Small intestine (tissue), 7 donors: ENCODE results near the gene FRMD4A. TPM values are rescaled to one million over a fixed set of nuclear protein-coding genes. Genes with fewer than 3 reads are reported as not detected.

Experiments used
- DNase-seq, 2 donors: peaks; one replicate each; pipeline versions ENCODE4 v3.0.0 to v3.0.0-alpha.2; 2013
- FAIRE-seq: peaks from 2 replicates; lab custom pipeline; 2012; peaks lifted over from hg19 to GRCh38; lab: Jason Lieb, UNC
- H3K27ac ChIP-seq, 3 donors: one replicate each; pipeline ENCODE4 v1.5.1; 2013; ENCODE audit warnings: low read length in 2 of 3, mild to moderate bottlenecking in 2 of 3, control low read depth in 1 of 3, inconsistent platforms in 1 of 3, low read depth in 1 of 3, moderate library complexity in 1 of 3
- H3K27me3 ChIP-seq, 3 donors: one replicate each; pipeline ENCODE4 v1.6.1; 2013; ENCODE audit warnings: low read length in 3 of 3, inconsistent platforms in 1 of 3; ENCODE audit not compliant: control insufficient read depth in 3 of 3, insufficient read depth in 3 of 3
- H3K36me3 ChIP-seq, 3 donors: one replicate each; pipeline ENCODE4 v1.6.1; 2013; ENCODE audit warnings: low read length in 3 of 3, inconsistent platforms in 1 of 3, low read depth in 1 of 3, mild to moderate bottlenecking in 1 of 3, moderate library complexity in 1 of 3; ENCODE audit not compliant: control insufficient read depth in 3 of 3, insufficient read depth in 2 of 3
- H3K4me1 ChIP-seq, 3 donors: one replicate each; pipeline ENCODE4 v1.6.1; 2013; ENCODE audit warnings: low read length in 2 of 3, inconsistent platforms in 1 of 3, low read depth in 1 of 3, mild to moderate bottlenecking in 1 of 3, moderate library complexity in 1 of 3; ENCODE audit not compliant: control insufficient read depth in 3 of 3, insufficient read depth in 2 of 3
- H3K4me3 ChIP-seq, 3 donors: one replicate each; pipeline ENCODE4 v1.5.1; 2013; ENCODE audit warnings: low read length in 3 of 3, control low read depth in 1 of 3, inconsistent platforms in 1 of 3, low read depth in 1 of 3, mild to moderate bottlenecking in 1 of 3, moderate library complexity in 1 of 3
- H3K9me3 ChIP-seq, 2 donors: one replicate each; pipeline ENCODE4 v1.6.1; 2013; ENCODE audit warnings: low read depth in 1 of 2, low read length in 1 of 2; ENCODE audit not compliant: control insufficient read depth in 2 of 2, insufficient read depth in 1 of 2
- WGBS, 3 donors: extraction: QIAGEN DNeasy Blood & Tissue Kit; methylation state at CpG; one replicate each; pipeline ENCODE4 v1.1.7; 2013; 5-methylcytosine and 5-hydroxymethylcytosine counted together
- polyA plus RNA-seq, 4 donors: library from polyadenylated mRNA; stranded (reverse) in 3 of 4; unstranded in 1 of 4; fragments of 200-250 nt in 3 of 4; fragments of 120-200 nt in 1 of 4; gene quantifications; one replicate each; pipeline versions ENCODE4 v1.2.1 to v1.2.3, GENCODE V29; 2013
- donor health status: healthy with polysubstance abuse.
- donor health status: control.
- donor health status: control.
- donor health status: Bipolar disorder and iron deficiency.
- donor health status: healthy.

The FRMD4A gene
- polyA plus RNA-seq, 4 donors = 0.45 to 16.9 (median 6.2) TPM

DNA sequence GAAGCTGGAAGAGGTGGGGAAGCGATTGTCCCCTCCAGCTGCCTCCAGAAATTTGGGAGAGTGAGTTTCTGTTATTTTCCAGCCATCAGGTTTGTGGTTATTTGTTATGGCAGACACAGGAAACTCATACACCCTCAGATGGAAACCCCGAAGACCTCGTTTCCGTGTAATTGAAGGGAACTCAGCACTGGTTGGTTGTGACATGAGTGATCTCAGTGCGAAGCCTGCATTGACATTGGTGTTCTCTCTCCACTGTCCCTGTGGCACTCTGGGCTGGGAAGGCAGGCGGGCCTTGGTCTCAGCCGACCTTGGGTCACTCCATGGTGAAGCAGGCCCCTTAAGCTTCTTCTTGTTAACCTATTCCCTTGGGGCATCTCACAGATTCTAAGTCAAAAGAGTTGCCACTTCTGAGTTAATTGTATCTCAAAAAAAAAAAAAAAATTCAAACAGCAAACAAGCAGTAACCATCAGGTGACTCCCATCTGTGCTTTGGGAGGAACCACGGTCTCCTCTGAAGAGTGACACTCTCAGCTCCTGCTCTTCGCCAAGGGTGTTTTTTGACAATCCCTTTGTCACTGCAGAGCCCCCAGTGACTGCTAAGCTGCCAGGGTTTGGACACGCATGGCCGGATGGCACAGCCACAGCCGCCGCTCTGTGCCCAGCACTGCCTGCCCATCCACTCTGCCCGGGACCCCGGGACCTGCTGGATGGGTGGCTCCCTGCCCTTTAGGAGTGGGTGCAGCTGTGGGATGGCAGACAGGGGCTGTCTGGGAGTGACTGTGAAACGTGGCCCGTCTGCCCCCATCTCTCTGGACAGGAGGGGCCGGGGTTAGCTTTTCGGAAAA lies 510.4 kb downstream of the FRMD4A start:
- FAIRE-seq = no peak
- no peak overlapping the region for H3K4me3 ChIP-seq
- peaks cover 0 to 4% (median 0%) of the 10 kb centered on the region in 3 donors for H3K4me1 ChIP-seq
- no peaks in the 10 kb centered on the region for H3K36me3 ChIP-seq
- peaks cover 0 to 8% (median 0%) of the 10 kb centered on the region in 3 donors for H3K27me3 ChIP-seq
- peaks cover 0 to 7% of the 10 kb centered on the region in 2 donors for H3K9me3 ChIP-seq
- 75 to 81% (median 78%) methylated on average over 19 of the region's 19 CpGs for WGBS, 3 donors
- no peak overlapping the region for H3K27ac ChIP-seq
- no peak for DNase-seq

DNA sequence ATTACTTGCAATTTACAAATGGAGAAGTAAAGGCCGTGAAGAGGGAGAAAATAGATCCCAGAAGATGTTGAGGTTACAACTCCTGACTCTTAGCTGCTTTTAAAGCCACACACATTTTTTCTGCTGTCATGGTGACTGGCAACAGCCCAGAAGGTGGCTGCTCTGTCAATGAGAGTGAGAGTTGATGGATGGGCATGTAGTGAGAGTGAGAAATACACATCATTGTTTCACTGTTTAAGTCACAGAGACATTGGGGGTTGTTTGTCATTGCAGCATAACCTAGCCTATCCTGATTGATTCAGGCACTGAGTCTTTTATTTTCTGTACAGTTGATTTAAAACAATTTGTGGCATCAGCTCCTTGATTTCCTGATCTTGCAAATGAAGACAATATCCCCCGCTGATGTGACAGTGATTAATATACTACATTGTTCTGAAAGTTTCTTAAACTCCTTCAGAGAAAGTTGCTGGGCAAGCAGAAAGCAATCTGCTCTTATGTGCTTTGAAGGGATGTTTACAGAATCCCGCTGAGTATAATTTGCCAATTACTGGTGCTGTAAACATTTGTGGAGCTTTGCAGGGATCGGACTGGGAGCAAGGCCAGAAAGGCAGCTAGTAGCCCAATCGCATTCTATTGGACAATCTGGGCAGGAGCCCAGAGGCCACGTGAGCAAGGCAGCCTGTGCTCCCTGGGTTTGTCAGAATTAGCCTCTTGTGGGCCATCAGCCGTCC lies 514.4 kb downstream of the FRMD4A start:
- WGBS, 3 donors = 51 to 64% (median 56%) methylated on average over 7 of the region's 7 CpGs
- peak in 1 of 2 donors; percentile 41 for DNase-seq
- Histone ChIP-seq H3K27ac (no peak overlapping the region), H3K4me1 (peaks cover 0 to 4% (median 0%) of the 10 kb centered on the region in 3 donors), H3K27me3 (peaks cover 0 to 4% (median 0%) of the 10 kb centered on the region in 3 donors), H3K9me3 (peaks cover 0 to 7% of the 10 kb centered on the region in 2 donors), H3K36me3 (no peaks in the 10 kb centered on the region), H3K4me3 (no peak overlapping the region)
- no peak for FAIRE-seq

DNA sequence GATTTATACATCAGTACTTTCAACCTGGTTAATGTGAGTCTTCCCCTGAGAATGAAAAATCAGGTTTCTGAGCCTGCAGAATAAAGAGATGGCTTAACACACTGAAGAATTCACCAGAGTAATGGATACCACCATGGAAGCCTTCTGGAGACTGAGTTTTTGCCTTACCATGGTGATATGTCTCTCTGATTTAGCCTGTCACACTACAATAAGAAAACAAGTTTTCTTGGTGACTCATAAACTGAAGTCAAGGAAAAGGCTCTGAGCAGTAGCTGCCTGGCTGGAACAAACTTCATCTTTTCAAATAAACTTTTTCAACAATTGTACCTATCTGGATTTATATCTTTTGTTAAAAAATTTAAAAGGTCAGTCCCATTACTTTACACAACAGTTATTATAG lies 515.0 kb downstream of the FRMD4A start:
- Histone ChIP-seq H3K4me3 (no peak overlapping the region), H3K4me1 (peaks cover 0 to 4% (median 0%) of the 10 kb centered on the region in 3 donors), H3K27me3 (no peaks in the 10 kb centered on the region), H3K9me3 (peaks cover 0 to 7% of the 10 kb centered on the region in 2 donors), H3K36me3 (no peaks in the 10 kb centered on the region), H3K27ac (no peak overlapping the region)
- no peak for FAIRE-seq
- DNase-seq = no peak

DNA sequence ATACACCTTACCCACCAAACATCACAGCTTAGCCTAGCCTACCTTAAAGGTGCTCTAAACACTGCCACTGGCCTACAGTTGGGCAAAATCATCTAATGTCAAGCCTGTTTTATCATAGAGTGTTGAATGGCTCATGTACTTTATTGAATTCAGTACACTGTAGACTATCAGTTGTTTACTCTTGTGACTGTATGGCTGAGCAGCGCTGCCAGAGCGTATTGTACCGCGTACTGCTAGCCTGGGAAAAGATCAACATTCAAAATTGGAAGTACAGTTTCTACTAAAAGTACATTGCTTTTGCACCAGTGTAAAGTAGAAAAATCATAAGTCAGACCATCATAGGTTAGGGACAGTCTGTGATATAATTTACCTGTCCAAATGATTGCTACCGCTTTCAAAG lies 517.2 kb downstream of the FRMD4A start:
- no peak overlapping the region for H3K27ac ChIP-seq

DNA sequence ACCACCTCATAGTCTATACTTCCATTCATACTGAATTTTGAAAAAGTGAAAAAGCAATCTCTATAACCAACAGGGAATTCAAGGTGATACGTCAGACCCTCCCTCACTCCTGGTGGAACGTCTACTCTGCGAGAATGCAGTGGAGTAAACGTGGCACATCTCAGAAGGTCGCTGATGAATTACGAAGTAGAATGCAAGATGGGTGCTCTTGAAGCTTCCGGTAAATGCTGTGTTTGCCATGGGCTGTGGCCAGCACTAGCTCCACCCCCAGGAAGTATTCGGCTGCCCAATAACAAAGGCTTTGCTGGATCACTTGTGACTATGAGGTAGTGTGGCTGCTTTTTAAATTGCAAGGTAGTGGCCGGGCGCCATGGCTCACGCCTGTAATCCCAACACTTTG lies 517.9 kb downstream of the FRMD4A start:
- FAIRE-seq = no peak
- H3K9me3 ChIP-seq = peaks cover 0 to 7% of the 10 kb centered on the region in 2 donors
- H3K4me1 ChIP-seq = peaks cover 0 to 4% (median 0%) of the 10 kb centered on the region in 3 donors
- H3K4me3 ChIP-seq = no peak overlapping the region
- H3K27me3 ChIP-seq = no peaks in the 10 kb centered on the region
- no peak overlapping the region for H3K27ac ChIP-seq
- no peak for DNase-seq
- no peaks in the 10 kb centered on the region for H3K36me3 ChIP-seq
- 95 to 96% (median 95%) methylated on average over 11 of the region's 11 CpGs for WGBS, 3 donors

More for the DNA sequence above, 517.2 kb downstream of the FRMD4A start:
- Histone ChIP-seq H3K36me3 (no peaks in the 10 kb centered on the region), H3K4me3 (no peak overlapping the region), H3K9me3 (peaks cover 0 to 7% of the 10 kb centered on the region in 2 donors), H3K4me1 (peaks cover 0 to 4% (median 0%) of the 10 kb centered on the region in 3 donors), H3K27me3 (no peaks in the 10 kb centered on the region)
- FAIRE-seq = no peak
- WGBS, 3 donors = 85 to 89% (median 86%) methylated on average over 5 of the region's 5 CpGs
- DNase-seq = no peak

DNA sequence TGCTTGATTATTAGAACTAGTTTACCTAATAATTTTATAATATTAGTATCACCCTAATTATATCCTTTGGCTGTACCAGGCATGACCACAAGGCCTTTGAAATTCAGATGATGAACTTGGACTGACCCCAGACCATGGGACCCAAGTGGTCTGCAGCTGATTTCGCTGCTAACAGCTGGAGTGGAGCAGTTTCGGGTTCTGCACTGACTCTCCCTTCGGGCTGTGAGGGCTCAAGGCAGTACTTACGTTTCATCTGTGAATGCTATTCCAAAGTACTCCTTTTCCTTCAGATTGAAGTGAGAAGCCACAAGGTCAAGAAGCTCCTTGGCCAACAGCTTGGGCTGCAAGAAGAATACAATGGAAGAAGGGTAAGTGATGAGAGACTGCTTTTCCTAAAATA lies 520.2 kb downstream of the FRMD4A start:
- no peaks in the 10 kb centered on the region for H3K27me3 ChIP-seq
- H3K27ac ChIP-seq = no peak overlapping the region
- no peaks in the 10 kb centered on the region for H3K36me3 ChIP-seq
- 66 to 81% (median 79%) methylated on average over 4 of the region's 4 CpGs for WGBS, 3 donors
- peaks cover 0 to 2% of the 10 kb centered on the region in 2 donors for H3K9me3 ChIP-seq
- no peaks in the 10 kb centered on the region for H3K4me1 ChIP-seq
- no peak for DNase-seq
- FAIRE-seq = no peak
- H3K4me3 ChIP-seq = no peak overlapping the region

DNA sequence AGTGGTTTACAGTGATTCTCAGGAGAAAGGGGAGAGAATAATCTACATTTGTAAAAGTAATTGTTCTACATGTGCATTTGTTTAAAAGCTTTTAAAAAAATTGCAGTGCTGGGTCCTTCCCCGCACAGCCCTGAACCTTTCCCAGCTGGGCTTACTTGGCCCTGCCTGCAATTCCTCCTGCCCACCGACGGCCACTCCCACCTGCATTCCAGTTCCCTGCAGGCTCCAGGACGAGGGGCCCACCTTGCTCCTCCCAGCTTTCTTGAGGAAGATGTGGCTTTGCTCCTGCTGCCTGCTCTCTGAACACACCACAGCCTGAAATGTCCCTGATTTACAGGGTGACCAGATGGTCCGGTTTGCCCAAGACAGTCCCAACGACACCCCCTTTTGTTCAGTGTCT lies 521.3 kb downstream of the FRMD4A start:
- no peak overlapping the region for H3K27ac ChIP-seq
- DNase-seq (no peak), FAIRE-seq (no peak)
- no peaks in the 10 kb centered on the region for H3K27me3 ChIP-seq
- no peaks in the 10 kb centered on the region for H3K36me3 ChIP-seq
- no peak overlapping the region for H3K4me3 ChIP-seq
- no peaks in the 10 kb centered on the region for H3K9me3 ChIP-seq
- WGBS, 3 donors = 51 to 59% (median 54%) methylated on average over 6 of the region's 6 CpGs
- H3K4me1 ChIP-seq = no peaks in the 10 kb centered on the region

DNA sequence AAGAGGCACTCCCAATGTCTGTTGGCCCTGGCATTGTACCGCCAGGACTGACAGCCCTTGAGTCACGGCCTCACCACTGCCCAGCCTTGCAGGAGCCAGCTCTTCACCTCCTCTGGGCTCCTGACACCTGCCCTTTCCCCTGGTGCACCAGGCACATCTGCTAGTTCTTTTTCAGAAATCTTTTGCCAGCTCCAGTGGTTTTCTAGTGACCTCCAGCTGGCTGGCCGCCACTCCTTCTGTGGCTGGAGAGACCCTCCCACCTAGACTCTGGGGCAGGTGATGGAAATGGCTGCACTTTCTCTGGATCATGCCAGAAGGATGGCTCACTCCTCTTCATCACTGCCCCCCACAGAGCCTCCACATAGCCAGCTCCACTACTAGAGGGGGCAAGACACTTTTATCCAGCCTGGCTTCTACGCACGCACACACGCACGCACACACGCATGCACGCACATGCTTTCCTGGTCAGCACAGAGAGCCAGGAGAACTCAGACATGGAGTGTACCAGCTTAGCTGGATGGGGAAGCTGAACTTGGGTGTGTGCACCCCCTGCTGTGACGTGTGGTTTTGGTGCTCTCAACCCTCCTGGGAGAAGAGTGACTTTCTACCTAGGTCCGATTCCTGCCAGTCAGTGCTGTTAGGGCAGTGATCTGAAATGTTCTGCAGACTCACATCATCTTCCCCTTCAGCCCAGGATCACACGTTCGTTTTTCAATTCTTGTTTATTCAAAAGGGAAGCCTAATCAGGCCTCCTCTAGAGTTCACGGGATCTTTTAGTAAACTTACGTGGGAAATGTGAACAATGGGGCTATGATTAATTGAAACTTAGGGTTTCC lies 522.0 kb downstream of the FRMD4A start:
- Histone ChIP-seq H3K27me3 (no peaks in the 10 kb centered on the region), H3K27ac (no peak overlapping the region), H3K4me3 (no peak overlapping the region), H3K36me3 (no peaks in the 10 kb centered on the region), H3K4me1 (no peaks in the 10 kb centered on the region), H3K9me3 (no peaks in the 10 kb centered on the region)
- DNase-seq = no peak
- FAIRE-seq = no peak
- WGBS, 3 donors = 64 to 75% (median 68%) methylated on average over 15 of the region's 15 CpGs
